Fibroblast of skin of right quadriceps (primary cell): ENCODE results near the gene METTL16.

Experiments used
- DNase-seq: peaks from one replicate; pipeline ENCODE4 v3.0.0-alpha.2; 2013

Gene METTL16

GRCh38 chr17:2406903-2407790, 104.5 kb downstream of the METTL16 start:
- peak; percentile 76 for DNase-seq

- no peak for DNase-seq
These were observed 105.3 kb downstream of the METTL16 start for GRCh38 chr17:2406271-2406902.

- peak; percentile 92 for DNase-seq
These were observed 106.3 kb downstream of the METTL16 start for GRCh38 chr17:2405247-2405926.

DNA sequence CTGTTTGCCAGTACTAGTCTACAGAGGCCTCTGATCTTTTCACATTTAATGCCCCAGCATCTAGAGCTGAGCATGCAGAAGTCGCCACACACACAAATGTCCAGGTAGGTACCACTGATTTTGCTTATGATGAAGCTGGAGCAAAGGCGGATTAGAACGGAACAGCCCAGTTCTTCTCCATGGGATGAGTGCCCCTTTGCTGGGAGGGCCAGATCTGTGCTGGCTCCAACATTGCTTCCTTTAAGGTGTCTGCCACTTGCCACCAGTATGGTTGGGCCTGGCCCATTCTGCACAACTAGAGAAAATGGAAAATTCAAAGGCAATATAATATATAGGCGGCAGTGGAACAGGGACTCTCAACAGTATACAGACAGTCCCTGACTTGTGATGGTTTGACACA, 108.6 kb downstream of the METTL16 start:
- no peak for DNase-seq

DNA sequence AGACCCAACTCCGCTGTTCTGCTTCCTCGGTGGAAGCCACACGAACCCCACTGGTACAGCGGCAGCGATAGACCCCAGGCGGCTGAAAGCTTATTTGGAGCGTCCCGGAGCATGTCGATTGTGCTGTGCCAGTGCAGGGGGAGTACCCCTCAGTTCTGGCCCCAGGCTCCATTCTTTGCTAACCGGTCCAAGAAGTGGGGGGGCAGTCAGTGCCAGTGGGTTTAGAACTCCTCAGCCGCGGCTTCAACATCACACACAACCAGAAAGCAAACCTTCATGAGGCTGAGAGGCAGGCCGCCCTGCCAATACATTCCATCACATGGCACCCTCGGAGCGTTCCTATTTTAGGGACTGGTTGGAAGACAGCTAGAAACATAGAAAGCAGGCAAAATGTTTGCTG, 109.1 kb downstream of the METTL16 start:
- no peak for DNase-seq

DNA sequence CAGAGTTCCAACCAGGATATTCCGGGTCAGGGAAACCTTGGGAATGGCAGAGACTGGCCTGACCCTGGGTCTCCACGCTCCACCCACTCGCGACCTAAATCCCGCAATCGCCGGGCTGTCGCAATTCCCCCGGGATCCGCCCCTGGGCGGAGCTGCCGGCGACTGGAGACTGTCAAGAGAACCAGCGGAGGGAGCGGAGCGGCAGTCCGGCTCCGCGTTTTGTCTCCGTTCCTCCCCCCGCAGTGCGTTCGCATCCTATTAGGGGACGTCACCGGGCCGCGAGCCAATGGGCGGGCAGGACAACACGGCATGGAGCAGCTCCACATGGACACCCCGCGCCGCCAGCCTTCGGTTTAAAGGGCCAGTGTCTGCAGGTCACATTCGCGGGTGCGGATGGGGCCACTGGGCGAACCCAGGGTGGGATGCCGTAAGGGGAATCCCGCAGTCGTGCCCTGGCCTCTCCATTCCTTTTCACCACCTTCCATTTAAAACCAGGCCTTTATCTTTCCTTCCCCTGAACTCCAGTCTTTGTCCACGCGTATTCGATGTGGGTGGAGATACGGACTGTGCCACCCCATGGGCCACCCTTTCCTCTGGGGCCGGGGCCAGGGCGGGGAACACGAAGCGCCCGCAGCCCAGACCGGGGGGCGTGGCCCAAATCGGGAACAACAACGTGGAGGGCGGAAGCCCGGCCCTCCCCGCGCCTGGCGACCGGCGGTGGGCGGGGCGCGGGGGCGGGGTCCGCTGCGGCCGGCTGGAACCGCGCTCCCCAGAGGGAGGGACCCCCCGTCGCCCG, 110.1 kb downstream of the METTL16 start:
- DNase-seq: peak; percentile 100

DNA sequence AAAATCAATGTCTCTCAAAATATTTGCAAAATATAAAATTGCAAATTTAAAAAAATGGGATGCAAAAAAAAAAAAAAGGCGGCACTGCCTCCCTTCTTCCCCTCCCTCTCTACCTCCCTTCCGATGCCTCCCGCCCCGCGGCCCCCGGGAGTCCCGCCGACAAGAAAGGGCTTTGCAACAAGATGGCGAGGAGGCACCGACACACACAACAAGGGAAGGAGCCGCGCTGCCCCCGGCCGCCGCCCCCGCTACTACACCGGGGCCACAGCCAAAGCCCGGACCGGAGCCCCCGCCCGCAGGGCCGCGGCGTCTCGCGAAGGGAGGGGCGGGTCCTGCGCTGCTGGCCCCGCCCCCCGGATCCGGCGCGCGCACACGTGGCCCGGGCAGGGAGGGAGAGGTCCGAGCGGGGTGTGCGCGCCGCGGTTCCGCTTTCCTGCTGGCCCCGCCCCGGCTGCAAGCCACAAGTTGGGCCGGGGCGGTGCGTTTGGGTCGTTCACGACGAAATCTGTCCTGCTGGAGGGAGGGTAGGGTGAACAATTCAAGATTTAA, 110.7 kb downstream of the METTL16 start, which contains the start of gene MNT:
Gene MNT (minus strand): TSS at position 184 of the 549 bp plus-strand sequence. CDS start 348 bp downstream, outside the sequence.
- DNase-seq: peak; percentile 96

DNA sequence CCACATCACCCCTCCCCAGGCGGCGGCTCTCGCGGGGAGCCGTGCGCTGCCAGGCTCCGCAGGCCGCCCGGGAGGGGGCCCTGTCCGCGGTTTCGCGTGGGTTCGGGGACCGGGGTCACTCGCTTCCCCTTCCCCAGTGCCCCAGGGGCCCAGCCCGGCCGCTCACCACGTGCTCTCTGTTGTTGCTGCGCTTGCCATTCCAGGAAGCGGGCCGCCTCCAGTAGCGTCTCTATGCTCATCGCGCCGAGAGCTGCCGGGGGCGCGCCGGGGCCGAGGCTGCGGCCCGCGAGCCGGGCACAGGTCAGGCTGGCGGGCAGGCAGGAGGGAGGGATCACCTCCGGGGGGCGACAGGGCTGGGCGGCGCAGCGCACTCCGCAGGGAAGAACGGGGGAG, 111.2 kb downstream of the METTL16 start:
- peak; percentile 38 for DNase-seq

DNA sequence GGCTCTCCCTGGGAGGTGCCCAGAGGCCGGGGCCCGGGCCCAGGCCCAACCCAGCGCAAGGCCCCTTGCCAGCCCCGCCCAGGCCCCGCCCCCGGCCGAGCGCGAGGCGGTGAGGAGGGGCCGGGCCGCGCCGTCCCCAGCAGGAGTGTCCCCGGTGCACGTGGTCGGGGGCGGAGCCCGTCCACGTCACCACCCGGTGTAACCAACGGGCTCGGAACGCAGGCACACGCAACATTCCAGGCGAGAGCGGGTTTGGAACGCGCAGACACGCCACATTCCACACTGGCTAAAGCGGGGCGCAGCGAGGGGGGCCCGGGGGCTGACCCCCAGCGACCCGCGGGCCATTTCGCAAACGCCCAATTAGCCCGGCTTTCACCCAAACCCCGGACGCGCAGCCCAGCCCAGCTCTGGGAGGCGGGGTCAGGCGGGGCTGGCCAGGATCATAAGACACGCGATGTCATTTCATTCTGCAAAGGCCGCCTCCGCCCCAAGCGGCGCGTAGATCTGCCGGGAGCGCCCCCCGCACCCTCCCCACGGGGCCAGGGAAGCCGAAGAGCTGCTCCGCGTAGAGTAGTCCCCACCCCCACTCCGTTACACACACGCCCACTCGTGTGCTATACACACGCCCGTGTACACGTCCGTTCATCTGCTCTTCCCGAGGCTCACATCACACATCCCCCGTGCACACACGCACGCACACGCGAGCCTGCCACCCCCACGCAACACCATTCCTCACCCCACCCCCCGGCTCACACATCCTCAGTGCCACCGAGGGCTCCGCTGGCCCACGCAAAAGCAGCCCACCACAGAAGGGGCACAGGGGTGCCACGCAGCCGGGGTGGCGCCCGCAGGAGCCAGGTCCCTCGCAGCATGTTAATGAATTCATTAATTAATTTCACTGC, 111.9 kb downstream of the METTL16 start:
- DNase-seq: peak; percentile 95

GRCh38 chr17:2398655-2399571, 112.8 kb downstream of the METTL16 start:
- DNase-seq: peak; percentile 81

DNA sequence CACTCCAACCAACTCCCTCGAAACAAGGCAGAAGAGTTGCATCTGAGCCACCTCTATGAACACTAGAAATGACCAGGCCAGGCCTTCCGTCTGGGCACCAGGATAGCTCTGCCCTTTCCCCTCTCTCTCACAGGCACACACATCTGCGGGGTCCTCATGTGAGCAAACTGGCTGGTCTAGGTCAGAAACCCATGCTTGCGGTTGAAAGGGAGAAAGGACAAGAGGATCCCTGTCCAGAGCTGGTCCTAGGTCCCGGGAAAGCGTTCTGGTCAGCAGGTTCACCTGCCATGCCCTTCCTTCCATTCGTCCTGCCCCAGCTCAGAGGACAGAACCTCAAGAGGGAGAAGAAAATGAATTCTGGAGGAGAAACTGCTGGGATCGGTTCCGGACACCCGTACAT, 113.5 kb downstream of the METTL16 start:
- DNase-seq: no peak

- DNase-seq: no peak
These were observed 114.2 kb downstream of the METTL16 start for GRCh38 chr17:2397247-2398171.

DNA sequence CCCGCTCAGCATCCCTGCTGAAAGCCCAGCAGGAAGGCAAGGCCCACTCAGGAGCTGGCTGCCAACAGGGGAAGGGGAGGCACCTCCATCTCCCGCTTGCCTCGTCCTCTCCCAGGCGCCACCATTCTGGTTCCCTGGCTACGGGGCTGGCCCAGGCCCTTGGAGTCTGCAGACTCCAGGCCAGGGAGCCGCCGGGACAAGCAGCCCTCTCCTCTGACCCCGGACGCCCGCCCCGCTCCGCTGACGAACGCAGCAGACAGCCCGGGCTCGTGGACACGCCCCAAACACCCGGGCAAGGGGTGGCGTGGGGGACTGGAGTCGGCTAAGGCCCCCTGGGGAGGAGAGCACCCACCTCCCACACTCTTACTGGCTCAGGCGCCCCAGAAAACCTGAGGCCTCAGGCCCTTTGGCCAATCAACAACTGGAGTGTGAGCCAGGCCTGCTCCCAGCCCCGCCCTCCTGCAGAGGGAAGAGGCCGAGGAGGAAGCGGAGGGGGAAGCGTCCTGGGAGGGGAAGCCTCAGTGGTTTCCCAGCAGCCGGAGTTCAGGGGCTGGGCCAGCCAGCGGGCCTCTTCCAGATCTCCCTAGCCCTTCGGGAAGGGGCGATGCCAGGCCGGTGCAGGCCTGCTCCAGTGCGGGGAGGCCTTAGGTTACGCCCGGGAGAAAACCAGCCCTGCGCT, 115.0 kb downstream of the METTL16 start:
- DNase-seq: peak; percentile 97

- no peak for DNase-seq
These were observed 115.5 kb downstream of the METTL16 start for GRCh38 chr17:2396192-2396567.

- DNase-seq: peak; percentile 26
These were observed 116.2 kb downstream of the METTL16 start for GRCh38 chr17:2395258-2396181.

DNA sequence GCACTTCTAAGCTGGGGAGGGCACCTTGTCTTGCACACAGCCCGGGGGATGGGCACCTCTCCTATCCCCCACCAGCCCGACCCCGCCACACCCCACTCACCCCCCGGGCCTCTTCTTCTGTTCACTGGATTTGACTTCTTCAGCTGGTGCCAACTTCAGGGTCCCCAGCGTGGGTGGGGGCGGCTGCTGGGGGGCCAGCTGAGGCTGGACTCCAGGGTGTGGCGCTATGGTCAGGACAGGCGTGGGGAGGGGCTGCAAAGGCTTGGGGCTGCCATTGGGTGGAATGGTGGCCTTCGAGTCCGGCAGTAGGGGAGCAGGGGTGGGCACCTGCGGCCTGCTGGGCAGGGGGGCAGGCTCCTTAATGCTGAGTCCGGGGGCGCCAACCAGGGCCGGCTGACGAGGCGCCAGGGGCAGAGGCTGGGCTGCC, 116.9 kb downstream of the METTL16 start:
- no peak for DNase-seq
